AG09309 (cell line): Measurements from ENCODE around the gene ZNF106.

Source experiments
- DNase-seq: peaks from one replicate; pipeline ENCODE4 v3.0.0-alpha.2; 2010; ENCODE audit warnings: low read depth
- H3K4me3 ChIP-seq: 2 replicates; pipeline ENCODE4 v1.5.1; 2011; ENCODE audit warnings: mild to moderate bottlenecking, low read depth, low read length, moderate library complexity; ENCODE audit not compliant: control insufficient read depth
- TF ChIP-seq, protein P1 (sequence below): IDR thresholded peaks from 2 replicates; pipeline ENCODE4 v1.5.1; 2011; ENCODE audit warnings: mild to moderate bottlenecking, low read depth, low read length, inconsistent platforms; ENCODE audit not compliant: insufficient read depth, control insufficient read depth; ENCODE audit errors: missing control alignments

ZNF106 gene

DNA sequence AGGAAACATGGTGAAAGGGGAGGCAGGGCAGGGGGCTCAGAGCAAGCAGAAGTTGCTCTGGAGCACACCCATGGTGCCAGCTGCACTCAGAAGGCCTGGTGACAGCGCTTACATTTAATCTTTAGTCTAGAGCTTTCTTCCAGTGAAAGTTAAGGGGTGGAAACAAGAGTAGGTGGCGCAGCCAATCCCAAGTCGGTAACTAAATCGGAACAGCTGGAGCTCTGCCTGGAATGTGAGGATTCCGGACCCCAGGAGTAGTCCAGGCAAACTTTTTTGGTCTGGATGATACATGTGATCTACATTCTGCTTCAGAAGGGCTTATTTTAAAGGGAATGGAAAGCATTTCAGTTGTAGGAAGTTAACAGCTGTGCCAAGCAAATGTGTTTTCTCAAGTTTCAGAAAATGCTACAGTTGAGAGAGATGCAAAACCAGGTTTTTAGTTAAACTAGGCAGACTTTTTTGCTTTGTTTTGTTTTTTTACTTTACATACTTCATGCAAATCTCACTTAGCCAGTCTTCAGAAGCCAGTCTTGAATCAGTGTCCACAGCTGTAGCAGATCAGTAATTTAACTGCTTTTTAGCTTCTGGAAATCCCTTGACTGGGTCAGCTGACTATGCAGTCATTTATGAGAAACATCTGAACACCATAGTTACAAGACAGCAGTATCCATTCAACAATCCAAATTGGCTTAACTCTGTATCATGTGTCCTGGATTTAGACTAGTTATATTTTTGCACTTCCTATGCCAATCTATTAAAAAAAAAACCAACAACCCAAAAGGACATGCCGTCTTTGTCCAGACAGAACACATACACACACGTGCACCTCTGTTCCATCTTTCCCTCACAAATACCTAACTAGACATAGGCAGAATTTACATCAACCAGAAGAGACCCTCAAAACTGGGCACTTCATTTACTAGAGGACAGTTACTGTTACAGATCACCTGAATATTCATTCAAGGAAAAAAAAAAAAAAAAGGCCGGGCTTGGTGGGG lies 33.2 kb downstream of the ZNF106 start:
- DNase-seq, result peak; percentile 80
- H3K4me3 ChIP-seq, result no peak overlapping the region; the same call in 1 of the 2 replicates
- TF ChIP-seq, protein P1, sequence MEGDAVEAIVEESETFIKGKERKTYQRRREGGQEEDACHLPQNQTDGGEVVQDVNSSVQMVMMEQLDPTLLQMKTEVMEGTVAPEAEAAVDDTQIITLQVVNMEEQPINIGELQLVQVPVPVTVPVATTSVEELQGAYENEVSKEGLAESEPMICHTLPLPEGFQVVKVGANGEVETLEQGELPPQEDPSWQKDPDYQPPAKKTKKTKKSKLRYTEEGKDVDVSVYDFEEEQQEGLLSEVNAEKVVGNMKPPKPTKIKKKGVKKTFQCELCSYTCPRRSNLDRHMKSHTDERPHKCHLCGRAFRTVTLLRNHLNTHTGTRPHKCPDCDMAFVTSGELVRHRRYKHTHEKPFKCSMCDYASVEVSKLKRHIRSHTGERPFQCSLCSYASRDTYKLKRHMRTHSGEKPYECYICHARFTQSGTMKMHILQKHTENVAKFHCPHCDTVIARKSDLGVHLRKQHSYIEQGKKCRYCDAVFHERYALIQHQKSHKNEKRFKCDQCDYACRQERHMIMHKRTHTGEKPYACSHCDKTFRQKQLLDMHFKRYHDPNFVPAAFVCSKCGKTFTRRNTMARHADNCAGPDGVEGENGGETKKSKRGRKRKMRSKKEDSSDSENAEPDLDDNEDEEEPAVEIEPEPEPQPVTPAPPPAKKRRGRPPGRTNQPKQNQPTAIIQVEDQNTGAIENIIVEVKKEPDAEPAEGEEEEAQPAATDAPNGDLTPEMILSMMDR, result no peak

DNA sequence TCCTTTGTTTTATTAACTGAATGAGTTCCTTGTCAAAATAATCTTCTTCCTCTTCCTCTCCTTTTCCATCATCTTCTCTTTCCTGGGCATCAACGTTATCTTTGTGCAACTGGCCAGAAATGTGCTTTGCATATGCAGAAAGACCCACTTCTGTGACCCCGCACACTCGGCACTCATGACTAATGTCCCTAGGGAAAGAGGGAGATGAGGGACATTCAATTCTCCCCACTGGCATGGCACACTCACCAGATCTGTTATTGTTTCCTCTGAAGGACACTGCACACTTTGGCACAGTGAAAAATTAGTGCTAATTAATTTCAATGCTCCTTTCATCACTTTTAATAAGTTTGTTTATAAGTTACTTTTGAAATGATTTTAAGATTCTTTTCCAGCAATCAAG lies 34.0 kb downstream of the ZNF106 start:
- no peak for DNase-seq
- TF ChIP-seq, protein P1, result no peak
- H3K4me3 ChIP-seq, result no peak overlapping the region; the same call in 1 of the 2 replicates

DNA sequence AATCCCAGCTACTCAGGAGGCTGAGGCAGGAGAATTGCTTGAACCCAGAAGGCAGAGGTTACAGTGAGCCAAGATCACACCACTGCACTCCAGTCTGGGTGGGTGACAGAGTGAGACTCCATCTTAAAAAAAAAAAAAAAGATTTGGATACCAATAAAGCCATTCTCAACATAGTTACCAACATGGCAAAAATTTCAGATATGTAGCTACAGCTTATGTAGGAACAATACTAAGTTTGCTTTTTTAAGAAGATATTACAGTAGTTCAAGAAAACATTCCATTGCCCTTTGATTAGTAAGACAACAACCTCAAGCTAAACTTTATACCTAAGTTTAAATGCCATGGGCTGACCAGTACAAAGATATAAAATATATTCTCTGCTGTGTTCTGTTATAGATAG lies 34.4 kb downstream of the ZNF106 start:
- TF ChIP-seq, protein P1, result no peak
- no peak for DNase-seq
- H3K4me3 ChIP-seq, result no peak overlapping the region

DNA sequence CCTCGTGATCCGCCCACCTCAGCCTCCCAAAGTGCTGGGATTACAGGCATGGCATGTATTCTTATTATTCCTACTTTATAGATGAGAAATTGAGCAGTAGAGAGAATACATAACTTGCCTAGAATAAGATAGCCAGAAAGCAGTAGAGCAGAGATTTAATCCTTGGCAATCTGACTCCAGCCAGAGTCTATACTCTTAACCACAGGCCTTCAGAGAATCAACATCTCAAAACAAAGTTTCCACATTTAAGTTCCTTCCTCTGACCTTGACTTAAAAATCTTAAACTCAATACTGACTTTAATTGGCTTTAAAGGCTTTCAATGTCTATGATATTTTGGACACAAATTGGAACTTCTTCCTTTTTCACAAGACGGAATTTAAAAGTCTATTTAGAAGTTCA lies 37.1 kb downstream of the ZNF106 start:
- TF ChIP-seq, protein P1, result no peak
- H3K4me3 ChIP-seq, result no peak overlapping the region
- DNase-seq, result no peak

DNA sequence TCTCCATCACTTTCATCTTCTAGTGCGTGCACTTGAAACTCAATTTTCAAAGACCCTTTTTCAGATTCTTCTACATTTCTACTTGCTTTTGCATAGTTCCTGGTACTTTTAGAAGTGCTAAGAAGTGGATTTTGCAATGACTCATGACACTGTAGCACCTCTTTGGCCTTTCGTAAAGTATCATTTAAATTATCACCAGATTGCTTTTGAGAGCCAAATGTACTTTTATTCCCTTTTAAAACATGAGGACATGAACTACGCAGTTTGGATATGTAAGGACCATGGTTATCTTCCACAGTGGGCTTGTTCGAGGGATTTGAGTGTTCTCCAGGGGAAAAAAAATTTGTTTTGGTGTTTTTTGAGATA lies 40.5 kb downstream of the ZNF106 start:
- TF ChIP-seq, protein P1, result no peak
- no peak overlapping the region for H3K4me3 ChIP-seq
- no peak for DNase-seq

DNA sequence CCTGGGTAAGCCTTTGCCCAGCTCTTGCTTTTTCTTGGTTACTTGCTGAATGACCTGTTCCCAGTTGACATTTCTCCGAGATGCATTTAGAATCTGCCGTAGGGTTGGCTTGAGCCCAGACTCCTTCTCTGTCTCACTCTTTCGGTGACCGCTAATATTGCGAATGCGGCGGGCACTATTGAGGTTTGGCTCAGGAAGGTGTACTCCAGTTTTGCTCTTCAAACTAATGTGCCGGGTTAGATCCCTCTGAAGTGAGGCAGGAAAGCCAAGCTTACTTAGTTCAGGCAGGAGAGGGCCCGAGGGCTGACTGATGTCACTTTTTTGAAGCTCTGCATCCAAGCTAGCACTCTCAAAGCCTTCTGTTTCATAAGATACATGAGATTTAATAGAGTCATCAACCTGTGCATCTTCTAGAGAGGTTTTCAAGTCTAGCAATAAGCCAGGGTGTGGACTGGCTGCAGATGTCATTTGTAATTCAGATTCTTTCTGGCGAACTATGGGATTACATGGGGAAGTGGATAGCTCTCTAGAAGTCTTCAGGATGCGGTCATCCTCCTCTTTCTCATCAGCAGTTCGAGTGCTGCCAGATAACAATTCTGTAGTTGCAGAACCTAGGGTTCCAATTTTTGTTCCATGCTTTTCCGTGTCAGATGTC lies 41.0 kb downstream of the ZNF106 start:
- DNase-seq, result no peak
- TF ChIP-seq, protein P1, result no peak

More for the DNA sequence above, 41.0 kb downstream of the ZNF106 start:
- H3K4me3 ChIP-seq, result no peak overlapping the region
